ENCODE data around the gene OCRL. TPM values are rescaled to one million over a fixed set of nuclear protein-coding genes. Genes with fewer than 3 reads are reported as not detected.

The OCRL gene
- total and polyA plus RNA-seq, 7 experiments from 2014 or later: 0.47 to 6.2 (median 5.0) TPM

GRCh38 chrX:129529685-129530281, 10.3 kb upstream of the OCRL start:
- intact Hi-C loops (cut with micrococcal nuclease): no loop called here
- no peak overlapping the region for H3K4me3 Mint-ChIP-seq
- Histone ChIP-seq H3K27ac (ENCODE audit: low read depth, low read length) (no peak overlapping the region), H3K27me3 (ENCODE audit: control insufficient read depth in 2 of 2, insufficient read depth in 2 of 2, low read length in 2 of 2) (no peaks in the 10 kb centered on the region), H3K9me3 (ENCODE audit: control insufficient read depth in 2 of 3, low read length in 3 of 3) (no peaks in the 10 kb centered on the region), H3K4me3 (ENCODE audit: low read length) (no peak overlapping the region), H3K36me3 (ENCODE audit: control insufficient read depth in 2 of 3, insufficient read depth in 3 of 3, low read length in 3 of 3) (no peaks in the 10 kb centered on the region), H3K4me1 (ENCODE audit: control insufficient read depth in 2 of 2, insufficient read depth in 2 of 2, low read length in 2 of 2) (no peaks in the 10 kb centered on the region)
- ATAC-seq (no peak), DNase-seq (no peak)
- peaks cover 0 to 10% (median 0%) of the 10 kb centered on the region in 5 donors for H3K27me3 Mint-ChIP-seq
- CTCF ChIA-PET: no interaction called here
- H3K9me3 Mint-ChIP-seq: no peaks in the 10 kb centered on the region
- POLR2A ChIA-PET: no interaction called here
- H3K4me1 Mint-ChIP-seq: peaks cover 0 to 4% (median 0%) of the 10 kb centered on the region in 7 donors
- H3K27ac Mint-ChIP-seq: peak overlapping the region in 2 of 9 donors; percentile 12 to 39
- no peaks in the 10 kb centered on the region for H3K36me3 Mint-ChIP-seq

- Histone ChIP-seq H3K4me3 (ENCODE audit: low read length) (no peak overlapping the region), H3K36me3 (ENCODE audit: control insufficient read depth in 2 of 3, insufficient read depth in 3 of 3, low read length in 3 of 3) (no peaks in the 10 kb centered on the region), H3K27ac (ENCODE audit: low read depth, low read length) (no peak overlapping the region), H3K27me3 (ENCODE audit: control insufficient read depth in 2 of 2, insufficient read depth in 2 of 2, low read length in 2 of 2) (no peaks in the 10 kb centered on the region), H3K9me3 (ENCODE audit: control insufficient read depth in 2 of 3, low read length in 3 of 3) (no peaks in the 10 kb centered on the region), H3K4me1 (ENCODE audit: control insufficient read depth in 2 of 2, insufficient read depth in 2 of 2, low read length in 2 of 2) (no peaks in the 10 kb centered on the region)
- Mint-ChIP-seq H3K4me1 (peaks cover 0 to 4% (median 0%) of the 10 kb centered on the region in 7 donors), H3K9me3 (no peaks in the 10 kb centered on the region), H3K27me3 (peaks cover 0 to 4% (median 0%) of the 10 kb centered on the region in 5 donors), H3K36me3 (no peaks in the 10 kb centered on the region), H3K27ac (no peak overlapping the region), H3K4me3 (no peak overlapping the region)
- ChIA-PET POLR2A (interaction anchor here (0.7 kb wide), 1 partner anchor 657 kb away, joined by 3 read pairs; no protein-coding TSS in a partner anchor), CTCF (no interaction called here)
- ATAC-seq (no peak), DNase-seq (no peak)
- intact Hi-C loops (cut with micrococcal nuclease): no loop called here
These were observed 9.6 kb upstream of the OCRL start for GRCh38 chrX:129530410-129530809.

GRCh38 chrX:129531132-129531531, 8.9 kb upstream of the OCRL start:
- CTCF ChIA-PET: no interaction called here
- H3K27me3 Mint-ChIP-seq: peaks cover 0 to 4% (median 0%) of the 10 kb centered on the region in 5 donors
- H3K4me3 Mint-ChIP-seq: no peak overlapping the region
- ATAC-seq (no peak), DNase-seq (no peak)
- no peaks in the 10 kb centered on the region for H3K9me3 ChIP-seq (ENCODE audit: control insufficient read depth in 2 of 3, low read length in 3 of 3)
- H3K27me3 ChIP-seq (ENCODE audit: control insufficient read depth in 2 of 2, insufficient read depth in 2 of 2, low read length in 2 of 2): no peaks in the 10 kb centered on the region
- peaks cover 0 to 4% (median 0%) of the 10 kb centered on the region in 7 donors for H3K4me1 Mint-ChIP-seq
- H3K36me3 Mint-ChIP-seq: no peaks in the 10 kb centered on the region
- no peaks in the 10 kb centered on the region for H3K4me1 ChIP-seq (ENCODE audit: control insufficient read depth in 2 of 2, insufficient read depth in 2 of 2, low read length in 2 of 2)
- H3K4me3 ChIP-seq (ENCODE audit: low read length): no peak overlapping the region
- POLR2A ChIA-PET: interaction anchor here (0.7 kb wide), 1 partner anchor 656 kb away, joined by 3 read pairs; no protein-coding TSS in a partner anchor
- H3K36me3 ChIP-seq (ENCODE audit: control insufficient read depth in 2 of 3, insufficient read depth in 3 of 3, low read length in 3 of 3): no peaks in the 10 kb centered on the region
- no peak overlapping the region for H3K27ac ChIP-seq (ENCODE audit: low read depth, low read length)
- H3K9me3 Mint-ChIP-seq: no peaks in the 10 kb centered on the region
- intact Hi-C loops (cut with micrococcal nuclease): no loop called here
- H3K27ac Mint-ChIP-seq: no peak overlapping the region

- H3K9me3 Mint-ChIP-seq: no peaks in the 10 kb centered on the region
- H3K4me3 Mint-ChIP-seq: no peak overlapping the region
- no peak overlapping the region for H3K27ac ChIP-seq (ENCODE audit: low read depth, low read length)
- no peak overlapping the region for H3K4me3 ChIP-seq (ENCODE audit: low read length)
- H3K27ac Mint-ChIP-seq: peak overlapping the region in 1 of 9 donors; percentile 19
- H3K36me3 Mint-ChIP-seq: peaks cover 0 to 4% (median 0%) of the 10 kb centered on the region in 5 donors
- CTCF ChIA-PET: no interaction called here
- ATAC-seq: no peak
- no peaks in the 10 kb centered on the region for H3K4me1 ChIP-seq (ENCODE audit: control insufficient read depth in 2 of 2, insufficient read depth in 2 of 2, low read length in 2 of 2)
- DNase-seq: no peak
- no peaks in the 10 kb centered on the region for H3K9me3 ChIP-seq (ENCODE audit: control insufficient read depth in 2 of 3, low read length in 3 of 3)
- POLR2A ChIA-PET: no interaction called here
- H3K36me3 ChIP-seq (ENCODE audit: control insufficient read depth in 2 of 3, insufficient read depth in 3 of 3, low read length in 3 of 3): no peaks in the 10 kb centered on the region
- intact Hi-C loops (cut with micrococcal nuclease): no loop called here
- H3K27me3 Mint-ChIP-seq: peaks cover 0 to 10% (median 0%) of the 10 kb centered on the region in 5 donors
- peaks cover 5 to 8% (median 7%) of the 10 kb centered on the region in 7 donors for H3K4me1 Mint-ChIP-seq
- H3K27me3 ChIP-seq (ENCODE audit: control insufficient read depth in 2 of 2, insufficient read depth in 2 of 2, low read length in 2 of 2): no peaks in the 10 kb centered on the region
These were observed 5.1 kb upstream of the OCRL start for GRCh38 chrX:129534816-129535578.

GRCh38 chrX:129540722-129541184, 694 bp downstream of the OCRL start:
- peak overlapping the region in 4 of 9 donors; percentile 7 to 29 (median 18) for H3K27ac Mint-ChIP-seq
- H3K4me3 Mint-ChIP-seq: peak overlapping the region; percentile 15 to 83 (median 62)
- ATAC-seq: peak; percentile 29

GRCh38 chrX:129544780-129545179, 4.7 kb downstream of the OCRL start:
- Mint-ChIP-seq H3K4me3 (no peak overlapping the region), H3K27ac (no peak overlapping the region), H3K9me3 (no peaks in the 10 kb centered on the region), H3K27me3 (no peaks in the 10 kb centered on the region), H3K36me3 (no peaks in the 10 kb centered on the region), H3K4me1 (peaks cover 5 to 17% (median 12%) of the 10 kb centered on the region in 7 donors)
- intact Hi-C loops (cut with micrococcal nuclease): loop anchor here in 1 of 2 donors (5.0 kb wide), 1 partner anchor 42 kb away; no protein-coding TSS in a partner anchor
- no peaks in the 10 kb centered on the region for H3K9me3 ChIP-seq (ENCODE audit: control insufficient read depth in 2 of 3, low read length in 3 of 3)
- DNase-seq: no peak
- H3K36me3 ChIP-seq (ENCODE audit: control insufficient read depth in 2 of 3, insufficient read depth in 3 of 3, low read length in 3 of 3): no peaks in the 10 kb centered on the region
- no peak overlapping the region for H3K4me3 ChIP-seq (ENCODE audit: low read length)
- no peaks in the 10 kb centered on the region for H3K4me1 ChIP-seq (ENCODE audit: control insufficient read depth in 2 of 2, insufficient read depth in 2 of 2, low read length in 2 of 2)
- CTCF ChIA-PET: interaction anchor here (0.8 kb wide), 1 partner anchor 58 kb away, joined by 3 read pairs; no protein-coding TSS in a partner anchor
- POLR2A ChIA-PET: no interaction called here
- H3K27me3 ChIP-seq (ENCODE audit: control insufficient read depth in 2 of 2, insufficient read depth in 2 of 2, low read length in 2 of 2): no peaks in the 10 kb centered on the region
- no peak overlapping the region for H3K27ac ChIP-seq (ENCODE audit: low read depth, low read length)
- no peak for ATAC-seq

More at GRCh38 chrX:129540722-129541184, 694 bp downstream of the OCRL start:
- H3K36me3 ChIP-seq (ENCODE audit: control insufficient read depth in 2 of 3, insufficient read depth in 3 of 3, low read length in 3 of 3): no peaks in the 10 kb centered on the region
- H3K4me3 ChIP-seq (ENCODE audit: low read length): peak overlapping the region; percentile 47
- no peaks in the 10 kb centered on the region for H3K9me3 ChIP-seq (ENCODE audit: control insufficient read depth in 2 of 3, low read length in 3 of 3)
- DNase-seq: peak in 1 of 9 donors; percentile 19
- peaks cover 0 to 10% (median 0%) of the 10 kb centered on the region in 5 donors for H3K27me3 Mint-ChIP-seq
- H3K36me3 Mint-ChIP-seq: peaks cover 0 to 4% (median 0%) of the 10 kb centered on the region in 5 donors
- peaks cover 8 to 22% (median 16%) of the 10 kb centered on the region in 7 donors for H3K4me1 Mint-ChIP-seq
- ChIA-PET POLR2A (no interaction called here), CTCF (interaction anchor here (1.6 kb wide), 1 partner anchor 8 kb away, joined by 4 read pairs; no protein-coding TSS in a partner anchor)
- no peaks in the 10 kb centered on the region for H3K27me3 ChIP-seq (ENCODE audit: control insufficient read depth in 2 of 2, insufficient read depth in 2 of 2, low read length in 2 of 2)
- peak overlapping the region; percentile 21 for H3K27ac ChIP-seq (ENCODE audit: low read depth, low read length)
- intact Hi-C loops (cut with micrococcal nuclease): loop anchor here in 1 of 2 donors (2.0 to 5.0 kb wide), 3 partner anchors 18 to 92 kb away; partner anchors contain the start of gene SMARCA1
- H3K9me3 Mint-ChIP-seq: no peaks in the 10 kb centered on the region
- no peaks in the 10 kb centered on the region for H3K4me1 ChIP-seq (ENCODE audit: control insufficient read depth in 2 of 2, insufficient read depth in 2 of 2, low read length in 2 of 2)
